ENCODE data around the gene ATR. TPM values are rescaled to one million over a fixed set of nuclear protein-coding genes. Genes with fewer than 3 reads are reported as not detected.
"Not testable (repeated sequence)": the region's sequence is repeated elsewhere in the genome, so short reads cannot be mapped to it uniquely, and the experiment has no call there.

ATR gene
- total RNA-seq, 1 experiment from 2014 or later, result 24.7 TPM

- no peak for DNase-seq (ENCODE audit: low read depth)
Measured at GRCh38 chr3:142595141-142595540, 16.6 kb upstream of the ATR start.

GRCh38 chr3:142592268-142592667 is 13.7 kb upstream of the ATR start:
- DNase-seq (ENCODE audit: low read depth), result not testable (repeated sequence)

GRCh38 chr3:142588703-142589102 is 10.2 kb upstream of the ATR start:
- DNase-seq (ENCODE audit: low read depth), result no peak

GRCh38 chr3:142586803-142587406 is 8.4 kb upstream of the ATR start:
- peak; percentile 77 for DNase-seq (ENCODE audit: low read depth)

- not testable (repeated sequence) for DNase-seq (ENCODE audit: low read depth)
Measured at GRCh38 chr3:142581070-142581469, 2.5 kb upstream of the ATR start.

- DNase-seq (ENCODE audit: low read depth), result no peak
Measured at GRCh38 chr3:142580061-142580423, 1.5 kb upstream of the ATR start.

GRCh38 chr3:142577696-142578328 is 721 bp downstream of the ATR start:
- peak; percentile 17 for DNase-seq (ENCODE audit: low read depth)

- no peak for DNase-seq (ENCODE audit: low read depth)
Measured at GRCh38 chr3:142576792-142577191, 1.7 kb downstream of the ATR start.

- no peak for DNase-seq (ENCODE audit: low read depth)
Measured at GRCh38 chr3:142574665-142575064, 3.9 kb downstream of the ATR start.

GRCh38 chr3:142574223-142574622 is 4.3 kb downstream of the ATR start:
- DNase-seq (ENCODE audit: low read depth), result not testable (repeated sequence)

- peak; percentile 55 for DNase-seq (ENCODE audit: low read depth)
Measured at GRCh38 chr3:142569422-142569821, 9.1 kb downstream of the ATR start.

- no peak for DNase-seq (ENCODE audit: low read depth)
Measured at GRCh38 chr3:142568393-142569017, 10.0 kb downstream of the ATR start.

GRCh38 chr3:142566096-142566495 is 12.4 kb downstream of the ATR start:
- no peak for DNase-seq (ENCODE audit: low read depth)

GRCh38 chr3:142563496-142563997 is 15.0 kb downstream of the ATR start:
- DNase-seq (ENCODE audit: low read depth), result no peak

- DNase-seq (ENCODE audit: low read depth), result no peak
Measured at GRCh38 chr3:142560118-142560517, 18.4 kb downstream of the ATR start.

- no peak for DNase-seq (ENCODE audit: low read depth)
Measured at GRCh38 chr3:142553741-142554140, 24.8 kb downstream of the ATR start.

GRCh38 chr3:142552579-142552978 is 26.0 kb downstream of the ATR start:
- not testable (repeated sequence) for DNase-seq (ENCODE audit: low read depth)

- DNase-seq (ENCODE audit: low read depth), result no peak
Measured at GRCh38 chr3:142549986-142550385, 28.5 kb downstream of the ATR start.

- DNase-seq (ENCODE audit: low read depth), result no peak
Measured at GRCh38 chr3:142543307-142543706, 35.2 kb downstream of the ATR start.

GRCh38 chr3:142542054-142542453 is 36.5 kb downstream of the ATR start:
- no peak for DNase-seq (ENCODE audit: low read depth)

GRCh38 chr3:142536519-142536918 is 42.0 kb downstream of the ATR start:
- no peak for DNase-seq (ENCODE audit: low read depth)

GRCh38 chr3:142534543-142534942 is 44.0 kb downstream of the ATR start:
- no peak for DNase-seq (ENCODE audit: low read depth)

- no peak for DNase-seq (ENCODE audit: low read depth)
Measured at GRCh38 chr3:142530296-142530695, 48.2 kb downstream of the ATR start.
